Activated CD4-positive, alpha-beta T cell treated with anti-CD3 and anti-CD28 coated beads for 24 hours (primary cell): ENCODE measurements around the gene FTL.

ENCODE experiments used
- DNase-seq, 2 donors: peaks; one replicate each; pipeline ENCODE4 v3.0.0-alpha.2; 2020; ENCODE audit warnings: low read depth in 2 of 2

The FTL gene

GRCh38 chr19:48991873-48992580, 26.9 kb downstream of the FTL start:
- DNase-seq = no peak

- DNase-seq = no peak
Observed at GRCh38 chr19:48992581-48993174, 27.6 kb downstream of the FTL start.

- peak; percentile 99 for DNase-seq
Observed at GRCh38 chr19:48993175-48994034, 28.3 kb downstream of the FTL start, which contains the start of the genes GYS1 and RUVBL2. GYS1 (minus strand) TSS chr19:48993309; CDS start chr19:48993112, 197 bp downstream. RUVBL2 (plus strand) TSS chr19:48993887; CDS start chr19:48993912, 25 bp downstream.

GRCh38 chr19:48994035-48994386, 28.9 kb downstream of the FTL start:
- no peak for DNase-seq

GRCh38 chr19:48997972-48998371, 32.9 kb downstream of the FTL start:
- DNase-seq = peak in 1 of 2 donors; percentile 50

- DNase-seq = peak; percentile 59 to 61
Observed at GRCh38 chr19:48999481-49000325, 34.6 kb downstream of the FTL start.

GRCh38 chr19:49004133-49004532, 39.0 kb downstream of the FTL start:
- DNase-seq = no peak

GRCh38 chr19:49004964-49005614, 40.0 kb downstream of the FTL start:
- no peak for DNase-seq

GRCh38 chr19:49006905-49007304, 41.8 kb downstream of the FTL start:
- DNase-seq = no peak

- no peak for DNase-seq
Observed at GRCh38 chr19:49009828-49010227, 44.7 kb downstream of the FTL start.

GRCh38 chr19:49010453-49010852, 45.3 kb downstream of the FTL start:
- no peak for DNase-seq

GRCh38 chr19:49011194-49011593, 46.1 kb downstream of the FTL start:
- no peak for DNase-seq

GRCh38 chr19:49014123-49014869, 49.2 kb downstream of the FTL start:
- no peak for DNase-seq

- no peak for DNase-seq
Observed at GRCh38 chr19:49014870-49015255, 49.8 kb downstream of the FTL start.

- no peak for DNase-seq
Observed at GRCh38 chr19:49016067-49016839, 51.1 kb downstream of the FTL start.
